Adrenal gland (tissue), 5 donors: ENCODE measurements around the gene RXYLT1.

Experiments
- CTCF ChIP-seq, 6 experiments: fragments of 450-650 bp in 4 of 6; fragments of 200-600 bp in 2 of 6; sonication (generic) in 1 of 6; IDR thresholded peaks; 1 replicate in 5 of 6; 2 replicates in 1 of 6; pipeline versions ENCODE4 v1.5.1 to v1.8.0; 2016 to 2021; ENCODE audit warnings: antibody characterized with exemption in 6 of 6, mild to moderate bottlenecking in 2 of 6, moderate library complexity in 1 of 6
- POLR2A ChIP-seq, 2 donors: fragments of 450-650 bp; IDR thresholded peaks; one replicate each; pipeline ENCODE4 v1.6.1; 2017; ENCODE audit warnings: antibody characterized with exemption in 2 of 2, mild to moderate bottlenecking in 2 of 2, moderate library complexity in 1 of 2
- donor health status: DM: no; HTN: no; CAD: no.

DNA sequence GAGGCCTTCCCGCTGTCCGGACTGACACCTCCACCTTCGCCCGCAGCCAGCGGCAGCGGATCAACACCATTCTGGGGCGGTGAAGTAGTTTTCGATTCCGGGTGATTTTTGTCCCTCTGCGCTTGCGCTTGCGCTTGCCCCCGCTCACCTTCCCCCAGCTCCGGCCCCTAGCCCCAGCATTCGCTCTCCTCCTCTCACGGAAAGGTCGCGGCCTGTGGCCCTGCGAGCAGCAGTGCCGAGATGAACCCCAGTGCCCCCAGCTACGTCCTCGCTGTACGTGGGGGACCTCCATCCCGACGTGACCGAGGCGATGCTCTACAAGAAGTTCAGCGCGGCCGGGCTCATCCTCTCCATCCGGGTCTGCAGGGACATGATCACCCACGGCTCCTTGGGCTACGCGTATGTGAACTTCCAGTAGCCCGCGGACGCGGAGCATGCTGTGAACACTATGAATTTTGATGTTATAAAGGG lies 42.1 kb downstream of the RXYLT1 start:
- TF ChIP-seq CTCF (IDR thresholded peaks at IDR 0.05): no peak
- TF ChIP-seq POLR2A (IDR thresholded peaks at IDR 0.05): no peak
